ENCODE results near the gene AQP12B. TPM values are rescaled to one million over a fixed set of nuclear protein-coding genes. Genes with fewer than 3 reads are reported as not detected.
A peak's percentile ranks its signal among the peaks of the same experiment; 100 is the strongest.

The AQP12B gene
- polyA plus RNA-seq, 1 donor (not counting 4 experiments of a cell fraction or from before 2014, with no cell fraction given): not detected

DNA sequence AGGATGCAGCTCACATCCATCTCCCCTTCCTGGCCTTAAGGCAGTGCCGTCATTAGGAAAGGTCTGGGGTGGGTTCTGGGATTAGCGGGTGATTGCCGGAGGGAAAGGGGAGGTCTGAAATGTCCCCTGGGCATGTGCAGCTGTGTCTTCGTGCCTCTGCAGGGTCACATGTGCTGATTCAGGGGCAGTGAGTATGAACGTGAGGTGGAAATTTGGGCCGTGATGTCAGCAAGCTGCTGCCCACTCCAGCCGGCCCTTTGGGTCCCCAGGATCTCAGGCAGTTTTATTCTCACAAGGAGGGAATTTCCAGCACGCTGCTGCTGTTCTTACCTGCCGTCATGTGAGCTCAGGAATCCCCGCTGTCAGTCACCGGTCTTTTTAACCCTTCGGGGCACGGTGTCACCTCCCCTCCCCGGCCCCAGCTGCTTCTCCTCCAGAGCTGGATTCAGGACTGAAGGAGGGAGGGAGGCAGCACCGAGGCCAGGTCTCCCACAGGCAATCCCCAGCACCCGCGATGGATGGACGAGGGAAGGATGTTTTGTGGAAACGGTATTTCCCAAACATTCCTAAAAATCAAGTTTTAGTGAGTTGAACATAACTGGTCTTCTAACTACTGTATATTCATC lies 33.9 kb downstream of the AQP12B start:
- Histone ChIP-seq H3K79me2 (ENCODE audit: control insufficient read depth, insufficient read depth, low read length) (no peaks in the 10 kb centered on the region), H2AFZ (ENCODE audit: control insufficient read depth, low read length) (no peak overlapping the region), H3K27me3 (ENCODE audit: control insufficient read depth, extremely low read depth, insufficient read depth, low read length) (peaks cover 41% of the 10 kb centered on the region), H3K9me1 (ENCODE audit: control insufficient read depth, extremely low read depth, insufficient read depth, low read length) (no peaks in the 10 kb centered on the region), H3K9me3 (ENCODE audit: control insufficient read depth, low read depth, low read length) (no peaks in the 10 kb centered on the region), H3K4me1 (ENCODE audit: control insufficient read depth, extremely low read depth, insufficient read depth, low read length) (no peaks in the 10 kb centered on the region), H3K4me3 (ENCODE audit: control insufficient read depth in 2 of 3, extremely low read depth in 1 of 3, insufficient read depth in 2 of 3, low read depth in 1 of 3, low read length in 3 of 3) (no peak overlapping the region), H3K4me2 (ENCODE audit: control insufficient read depth, extremely low read depth, insufficient read depth, low read depth, low read length) (no peak overlapping the region), H4K20me1 (ENCODE audit: control insufficient read depth, extremely low read depth, insufficient read depth, low read length) (no peaks in the 10 kb centered on the region), H3K27ac (ENCODE audit: control insufficient read depth, insufficient read depth, low read length) (no peak overlapping the region), H3K9ac (ENCODE audit: control insufficient read depth, extremely low read depth, insufficient read depth, low read length) (no peak overlapping the region), H3K36me3 (ENCODE audit: control insufficient read depth in 2 of 2, extremely low read depth in 1 of 2, insufficient read depth in 2 of 2, low read length in 2 of 2) (no peaks in the 10 kb centered on the region)
- TF ChIP-seq EZH2 (IDR thresholded peaks at IDR 0.05; ENCODE audit: low read length): peak; percentile 60
- TF ChIP-seq, protein P1, sequence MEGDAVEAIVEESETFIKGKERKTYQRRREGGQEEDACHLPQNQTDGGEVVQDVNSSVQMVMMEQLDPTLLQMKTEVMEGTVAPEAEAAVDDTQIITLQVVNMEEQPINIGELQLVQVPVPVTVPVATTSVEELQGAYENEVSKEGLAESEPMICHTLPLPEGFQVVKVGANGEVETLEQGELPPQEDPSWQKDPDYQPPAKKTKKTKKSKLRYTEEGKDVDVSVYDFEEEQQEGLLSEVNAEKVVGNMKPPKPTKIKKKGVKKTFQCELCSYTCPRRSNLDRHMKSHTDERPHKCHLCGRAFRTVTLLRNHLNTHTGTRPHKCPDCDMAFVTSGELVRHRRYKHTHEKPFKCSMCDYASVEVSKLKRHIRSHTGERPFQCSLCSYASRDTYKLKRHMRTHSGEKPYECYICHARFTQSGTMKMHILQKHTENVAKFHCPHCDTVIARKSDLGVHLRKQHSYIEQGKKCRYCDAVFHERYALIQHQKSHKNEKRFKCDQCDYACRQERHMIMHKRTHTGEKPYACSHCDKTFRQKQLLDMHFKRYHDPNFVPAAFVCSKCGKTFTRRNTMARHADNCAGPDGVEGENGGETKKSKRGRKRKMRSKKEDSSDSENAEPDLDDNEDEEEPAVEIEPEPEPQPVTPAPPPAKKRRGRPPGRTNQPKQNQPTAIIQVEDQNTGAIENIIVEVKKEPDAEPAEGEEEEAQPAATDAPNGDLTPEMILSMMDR (optimal IDR thresholded peaks at IDR 0.05 in 1 of 3, IDR thresholded peaks at IDR 0.05 in 1 of 3, conservative IDR thresholded peaks at IDR 0.05 in 1 of 3; ENCODE audit: extremely low read depth in 1 of 3, insufficient read depth in 2 of 3, low read length in 3 of 3): no peak
- DNase-seq (ENCODE audit: low read depth, low spot score): no peak
- no peak for FAIRE-seq
- dilution Hi-C loops (cut with MboI; ENCODE audit: extremely low pct_ligation_motif_present, low sequenced_read_pairs): no loop called here

DNA sequence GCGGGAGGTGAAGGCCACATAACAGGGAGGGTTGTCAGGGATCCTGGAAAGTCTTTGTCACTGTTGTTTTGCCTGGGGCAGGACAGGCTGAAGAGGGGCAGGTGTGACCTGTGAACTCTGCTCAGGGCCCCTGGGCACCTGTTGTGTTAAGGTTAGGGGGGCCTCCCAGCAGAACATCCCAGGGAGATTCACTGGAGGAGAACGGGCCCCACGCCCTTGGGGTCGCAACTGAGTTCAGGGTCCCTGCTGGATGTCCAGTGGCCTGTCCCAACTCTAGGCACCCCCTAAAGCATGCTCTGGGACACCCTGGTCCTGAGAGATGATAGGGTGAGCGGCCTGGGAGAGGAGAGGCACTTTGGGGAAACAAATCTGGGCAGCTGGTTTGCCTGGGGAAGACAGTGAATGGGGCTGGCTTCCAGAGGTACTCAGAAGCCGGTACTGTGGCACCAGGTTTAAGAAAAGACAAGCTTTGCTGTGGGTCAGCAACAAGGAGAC lies 34.5 kb downstream of the AQP12B start:
- TF ChIP-seq EZH2 (IDR thresholded peaks at IDR 0.05; ENCODE audit: low read length): no peak
- TF ChIP-seq, protein P1 (optimal IDR thresholded peaks at IDR 0.05 in 1 of 3, IDR thresholded peaks at IDR 0.05 in 1 of 3, conservative IDR thresholded peaks at IDR 0.05 in 1 of 3; ENCODE audit: extremely low read depth in 1 of 3, insufficient read depth in 2 of 3, low read length in 3 of 3): no peak
- no peaks in the 10 kb centered on the region for H4K20me1 ChIP-seq (ENCODE audit: control insufficient read depth, extremely low read depth, insufficient read depth, low read length)
- H3K4me1 ChIP-seq (ENCODE audit: control insufficient read depth, extremely low read depth, insufficient read depth, low read length): no peaks in the 10 kb centered on the region
- H3K4me2 ChIP-seq (ENCODE audit: control insufficient read depth, extremely low read depth, insufficient read depth, low read depth, low read length): no peak overlapping the region
- H3K36me3 ChIP-seq (ENCODE audit: control insufficient read depth in 2 of 2, extremely low read depth in 1 of 2, insufficient read depth in 2 of 2, low read length in 2 of 2): no peaks in the 10 kb centered on the region
- H3K79me2 ChIP-seq (ENCODE audit: control insufficient read depth, insufficient read depth, low read length): no peaks in the 10 kb centered on the region
- H3K27me3 ChIP-seq (ENCODE audit: control insufficient read depth, extremely low read depth, insufficient read depth, low read length): peaks cover 46% of the 10 kb centered on the region
- H3K4me3 ChIP-seq (ENCODE audit: control insufficient read depth in 2 of 3, extremely low read depth in 1 of 3, insufficient read depth in 2 of 3, low read depth in 1 of 3, low read length in 3 of 3): no peak overlapping the region
- no peaks in the 10 kb centered on the region for H3K9me3 ChIP-seq (ENCODE audit: control insufficient read depth, low read depth, low read length)
- dilution Hi-C loops (cut with MboI; ENCODE audit: extremely low pct_ligation_motif_present, low sequenced_read_pairs): no loop called here
- DNase-seq (ENCODE audit: low read depth, low spot score) (no peak), FAIRE-seq (no peak)
- H3K9ac ChIP-seq (ENCODE audit: control insufficient read depth, extremely low read depth, insufficient read depth, low read length): no peak overlapping the region
- no peak overlapping the region for H3K27ac ChIP-seq (ENCODE audit: control insufficient read depth, insufficient read depth, low read length)
- no peaks in the 10 kb centered on the region for H3K9me1 ChIP-seq (ENCODE audit: control insufficient read depth, extremely low read depth, insufficient read depth, low read length)
- H2AFZ ChIP-seq (ENCODE audit: control insufficient read depth, low read length): no peak overlapping the region
